ENCODE results near the gene SOX15.

DNA sequence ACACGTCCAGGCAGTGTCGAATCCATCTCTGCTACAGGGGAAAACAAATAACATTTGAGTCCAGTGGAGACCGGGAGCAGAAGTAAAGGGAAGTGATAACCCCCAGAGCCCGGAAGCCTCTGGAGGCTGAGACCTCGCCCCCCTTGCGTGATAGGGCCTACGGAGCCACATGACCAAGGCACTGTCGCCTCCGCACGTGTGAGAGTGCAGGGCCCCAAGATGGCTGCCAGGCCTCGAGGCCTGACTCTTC, 17.6 kb downstream of the SOX15 start:
- TF ChIP-seq POLR2A (IDR thresholded peaks at IDR 0.05; ENCODE audit: low read depth, low read length) (no peak), POLR2AphosphoS5 (IDR thresholded peaks at IDR 0.05; ENCODE audit: low read depth, low read length) (peak; percentile 44; the same call in 1 of the 2 replicates), PAX5 (IDR thresholded peaks at IDR 0.05; ENCODE audit: insufficient read depth, low read length, severe bottlenecking) (no peak)
